B cell (primary cell): ENCODE data around the gene ABL1.

Experiments used
- CTCF ChIP-seq: fragments of 200-600 bp; IDR thresholded peaks from one replicate; pipeline ENCODE4 v1.8.0; 2022; ENCODE audit warnings: antibody characterized with exemption, mild to moderate bottlenecking
- EZH2 ChIP-seq: IDR thresholded peaks from 2 replicates; pipeline ENCODE4 v1.6.1; 2012; ENCODE audit warnings: borderline replicate concordance, low read depth, mild to moderate bottlenecking, moderate library complexity, low read length; ENCODE audit not compliant: insufficient read depth, poor library complexity, severe bottlenecking

- no peak for TF ChIP-seq EZH2
- no peak for TF ChIP-seq CTCF
These were observed 82.3 kb downstream of the ABL1 start for GRCh38 chr9:130917168-130917960.
